Peyer's patch (tissue), 4 donors: ENCODE measurements around the gene NDRG4.

Experiments used
- CTCF ChIP-seq, 6 experiments: fragments of 450-650 bp in 4 of 6; fragments of 200-600 bp in 2 of 6; sonication (generic) in 1 of 6; IDR thresholded peaks; one replicate each; pipeline ENCODE4 v1.5.1; 2017 to 2019; ENCODE audit warnings: antibody characterized with exemption in 6 of 6, mild to moderate bottlenecking in 3 of 6, moderate library complexity in 1 of 6
- POLR2A ChIP-seq, 2 donors: fragments of 450-650 bp; IDR thresholded peaks; one replicate each; pipeline ENCODE4 v1.5.1; 2017; ENCODE audit warnings: antibody characterized with exemption in 2 of 2, mild to moderate bottlenecking in 2 of 2, moderate library complexity in 2 of 2

GRCh38 chr16:58508671-58509251, 8.8 kb downstream of the NDRG4 start:
- no peak for TF ChIP-seq CTCF (IDR thresholded peaks at IDR 0.05)
- no peak for TF ChIP-seq POLR2A (IDR thresholded peaks at IDR 0.05)
